Endothelial cell of umbilical vein (primary cell): ENCODE measurements around the gene MIF4GD.

ENCODE experiments used
- POLR2A ChIP-seq: IDR thresholded peaks from 2 replicates; pipeline ENCODE4 v1.6.1; 2012; ENCODE audit warnings: low read depth, mild to moderate bottlenecking, control low read depth, low read length
- POLR2AphosphoS5 ChIP-seq: IDR thresholded peaks from 2 replicates; pipeline ENCODE4 v1.6.1; 2012; ENCODE audit warnings: low read depth, mild to moderate bottlenecking, control low read depth, low read length, moderate library complexity; ENCODE audit not compliant: insufficient read depth
- TF ChIP-seq, protein P1 (sequence below), 2 donors: IDR thresholded peaks; 1 replicate in 1 of 2; 2 replicates in 1 of 2; pipeline ENCODE4 v1.5.1; 2011; ENCODE audit warnings: low read length in 2 of 2, mild to moderate bottlenecking in 2 of 2, moderate library complexity in 2 of 2, control low read depth in 1 of 2, inconsistent platforms in 1 of 2, low read depth in 1 of 2; ENCODE audit not compliant: insufficient read depth in 1 of 2; ENCODE audit errors: extremely low read depth in 1 of 2

DNA sequence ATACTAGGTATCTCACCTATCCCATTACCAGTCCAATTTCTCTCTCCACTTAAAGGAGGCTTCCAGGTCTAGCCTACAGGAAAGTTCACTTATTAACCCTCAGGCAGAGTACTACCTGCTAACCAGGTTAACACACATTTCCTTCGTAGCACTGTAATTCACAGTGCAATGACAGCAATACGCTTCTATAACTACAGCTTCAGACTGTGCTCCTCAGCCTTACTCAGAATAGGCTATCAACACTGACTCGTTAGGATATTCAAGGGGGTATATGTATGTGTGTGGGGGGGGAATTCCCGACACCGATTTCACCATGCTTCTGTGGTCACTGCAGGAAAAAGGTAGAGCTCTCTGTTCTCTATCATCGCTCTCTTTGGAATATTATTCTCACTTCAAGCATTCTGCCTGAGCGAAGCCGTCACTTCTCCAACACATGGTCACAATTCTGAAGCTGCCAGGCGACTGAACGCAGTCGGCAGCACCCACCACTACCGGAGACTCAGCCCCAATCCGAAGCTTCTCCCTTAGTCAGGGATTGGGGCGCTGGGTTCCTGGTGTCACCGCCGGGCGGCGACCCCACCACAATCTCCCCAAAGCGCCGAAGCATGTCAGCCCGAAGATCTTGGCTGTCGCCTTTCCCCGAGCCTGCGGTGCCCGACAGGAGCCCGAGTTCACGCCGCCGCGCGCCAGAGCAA, 10.2 kb downstream of the MIF4GD start:
- TF ChIP-seq, protein P1, sequence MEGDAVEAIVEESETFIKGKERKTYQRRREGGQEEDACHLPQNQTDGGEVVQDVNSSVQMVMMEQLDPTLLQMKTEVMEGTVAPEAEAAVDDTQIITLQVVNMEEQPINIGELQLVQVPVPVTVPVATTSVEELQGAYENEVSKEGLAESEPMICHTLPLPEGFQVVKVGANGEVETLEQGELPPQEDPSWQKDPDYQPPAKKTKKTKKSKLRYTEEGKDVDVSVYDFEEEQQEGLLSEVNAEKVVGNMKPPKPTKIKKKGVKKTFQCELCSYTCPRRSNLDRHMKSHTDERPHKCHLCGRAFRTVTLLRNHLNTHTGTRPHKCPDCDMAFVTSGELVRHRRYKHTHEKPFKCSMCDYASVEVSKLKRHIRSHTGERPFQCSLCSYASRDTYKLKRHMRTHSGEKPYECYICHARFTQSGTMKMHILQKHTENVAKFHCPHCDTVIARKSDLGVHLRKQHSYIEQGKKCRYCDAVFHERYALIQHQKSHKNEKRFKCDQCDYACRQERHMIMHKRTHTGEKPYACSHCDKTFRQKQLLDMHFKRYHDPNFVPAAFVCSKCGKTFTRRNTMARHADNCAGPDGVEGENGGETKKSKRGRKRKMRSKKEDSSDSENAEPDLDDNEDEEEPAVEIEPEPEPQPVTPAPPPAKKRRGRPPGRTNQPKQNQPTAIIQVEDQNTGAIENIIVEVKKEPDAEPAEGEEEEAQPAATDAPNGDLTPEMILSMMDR (IDR thresholded peaks at IDR 0.05; ENCODE audit: extremely low read depth in 1 of 2, insufficient read depth in 1 of 2, low read depth in 1 of 2, low read length in 2 of 2): peak in 1 of 2 donors; percentile 21
- TF ChIP-seq POLR2AphosphoS5 (no peak), POLR2A (no peak)
